ENCODE data around the gene FAF2. TPM values are rescaled to one million over a fixed set of nuclear protein-coding genes. Genes with fewer than 3 reads are reported as not detected.
"Not testable (repeated sequence)": the region's sequence is repeated elsewhere in the genome, so short reads cannot be mapped to it uniquely, and the experiment has no call there.

Gene FAF2
- total RNA-seq, 1 donor from 2014 or later = 35.7 TPM

GRCh38 chr5:176429972-176430371, 18.2 kb upstream of the FAF2 start:
- H3K4me3 ChIP-seq (ENCODE audit: low read depth, low read length) = no peak overlapping the region
- no peak for TF ChIP-seq CTCF (conservative IDR thresholded peaks at IDR 0.05; ENCODE audit: low read depth, low read length)
- DNase-seq (ENCODE audit: low read depth) = no peak

- no peak overlapping the region for H3K4me3 ChIP-seq (ENCODE audit: low read depth, low read length)
- TF ChIP-seq CTCF (conservative IDR thresholded peaks at IDR 0.05; ENCODE audit: low read depth, low read length) = no peak
- DNase-seq (ENCODE audit: low read depth) = no peak
These were observed 15.5 kb upstream of the FAF2 start for GRCh38 chr5:176432707-176433106.

GRCh38 chr5:176436656-176437055, 11.5 kb upstream of the FAF2 start:
- no peak for TF ChIP-seq CTCF (conservative IDR thresholded peaks at IDR 0.05; ENCODE audit: low read depth, low read length)
- DNase-seq (ENCODE audit: low read depth) = no peak
- H3K4me3 ChIP-seq (ENCODE audit: low read depth, low read length) = no peak overlapping the region

- no peak overlapping the region for H3K4me3 ChIP-seq (ENCODE audit: low read depth, low read length)
- TF ChIP-seq CTCF (conservative IDR thresholded peaks at IDR 0.05; ENCODE audit: low read depth, low read length) = no peak
- no peak for DNase-seq (ENCODE audit: low read depth)
These were observed 9.0 kb upstream of the FAF2 start for GRCh38 chr5:176438959-176439757.

- no peak for TF ChIP-seq CTCF (conservative IDR thresholded peaks at IDR 0.05; ENCODE audit: low read depth, low read length)
- no peak for DNase-seq (ENCODE audit: low read depth)
- H3K4me3 ChIP-seq (ENCODE audit: low read depth, low read length) = no peak overlapping the region
These were observed 7.1 kb upstream of the FAF2 start for GRCh38 chr5:176440927-176441706.

GRCh38 chr5:176441921-176442323, 6.3 kb upstream of the FAF2 start:
- no peak for DNase-seq (ENCODE audit: low read depth)
- H3K4me3 ChIP-seq (ENCODE audit: low read depth, low read length) = no peak overlapping the region
- no peak for TF ChIP-seq CTCF (conservative IDR thresholded peaks at IDR 0.05; ENCODE audit: low read depth, low read length)

GRCh38 chr5:176442911-176443310, 5.3 kb upstream of the FAF2 start:
- H3K4me3 ChIP-seq (ENCODE audit: low read depth, low read length) = not testable (repeated sequence)

More at GRCh38 chr5:176442911-176443310, 5.3 kb upstream of the FAF2 start:
- DNase-seq (ENCODE audit: low read depth) = not testable (repeated sequence)

All from epithelial cell of proximal tubule (primary cell).